Lower leg skin (tissue), 3 donors: Measurements from ENCODE around the gene GUCA2A.

Experiments
- CTCF ChIP-seq, 3 donors: fragments of 450-650 bp; IDR thresholded peaks; one replicate each; pipeline ENCODE4 v1.5.1; 2016; ENCODE audit warnings: antibody characterized with exemption in 3 of 3, mild to moderate bottlenecking in 3 of 3, moderate library complexity in 2 of 3
- POLR2A ChIP-seq, 2 donors: fragments of 450-650 bp; IDR thresholded peaks; one replicate each; pipeline ENCODE4 v1.6.1; 2016 to 2017; ENCODE audit warnings: antibody characterized with exemption in 2 of 2, mild to moderate bottlenecking in 1 of 2, moderate library complexity in 1 of 2

- no peak for TF ChIP-seq POLR2A (IDR thresholded peaks at IDR 0.05)
- TF ChIP-seq CTCF (IDR thresholded peaks at IDR 0.05) = no peak
Measured at GRCh38 chr1:42128499-42128898, 36.0 kb downstream of the GUCA2A start.
